DND-41 (cell line): ENCODE measurements around the gene TMEM54.

Experiments
- ATAC-seq: fragments of 200-7000 bp; cut with Tn5 transposase; 3 replicates; pipeline ENCODE4 v1.9.1; 2021; ENCODE audit warnings: low read depth; ENCODE audit not compliant: insufficient read depth
- DNase-seq: peaks from one replicate; pipeline ENCODE4 v3.0.0-alpha.2; 2020
- H2AFZ ChIP-seq: 2 replicates; pipeline ENCODE4 v1.6.0; 2012; ENCODE audit warnings: low read depth, low read length
- H3K27ac ChIP-seq: 2 replicates; pipeline ENCODE4 v1.5.1; 2012; ENCODE audit warnings: low read length, inconsistent platforms
- H3K27me3 ChIP-seq: fragments of 200-600 bp; sonication (generic); 2 replicates; pipeline ENCODE4 v1.6.0; 2012; ENCODE audit warnings: low read length, mild to moderate bottlenecking, inconsistent platforms; ENCODE audit not compliant: insufficient read depth, poor library complexity
- H3K36me3 ChIP-seq: 2 replicates; pipeline ENCODE4 v1.5.1; 2012; ENCODE audit warnings: low read length, inconsistent platforms; ENCODE audit not compliant: insufficient read depth
- H3K4me1 ChIP-seq: 2 replicates; pipeline ENCODE4 v1.5.1; 2012; ENCODE audit warnings: mild to moderate bottlenecking, low read length; ENCODE audit not compliant: insufficient read depth
- H3K4me2 ChIP-seq: 2 replicates; pipeline ENCODE4 v1.6.0; 2012; ENCODE audit warnings: mild to moderate bottlenecking, moderate library complexity, low read length, inconsistent platforms; ENCODE audit not compliant: insufficient read depth
- H3K4me3 ChIP-seq, 2 experiments: fragments of 200-600 bp in 1 of 2; shearing (Covaris generic) in 1 of 2; 2 replicates each; pipeline ENCODE4 v1.5.1; 2012 to 2016; ENCODE audit warnings: inconsistent platforms in 2 of 2, low read length in 2 of 2, mild to moderate bottlenecking in 2 of 2, low read depth in 1 of 2, moderate library complexity in 1 of 2
- H3K79me2 ChIP-seq: 2 replicates; pipeline ENCODE4 v1.6.0; 2012; ENCODE audit warnings: low read length, inconsistent platforms; ENCODE audit not compliant: insufficient read depth
- H3K9ac ChIP-seq: 2 replicates; pipeline ENCODE4 v1.6.0; 2012; ENCODE audit warnings: low read depth, mild to moderate bottlenecking, inconsistent platforms, low read length, moderate library complexity
- H3K9me3 ChIP-seq: 2 replicates; pipeline ENCODE4 v1.5.1; 2012; ENCODE audit warnings: low read length, moderate library complexity, mild to moderate bottlenecking, inconsistent platforms; ENCODE audit not compliant: insufficient read depth, severe bottlenecking
- H4K20me1 ChIP-seq: 2 replicates; pipeline ENCODE4 v1.6.0; 2012; ENCODE audit warnings: low read length; ENCODE audit not compliant: insufficient read depth
- CTCF ChIP-seq: IDR thresholded peaks from 2 replicates; pipeline ENCODE4 v1.5.1; 2012; ENCODE audit warnings: borderline replicate concordance, low read length, moderate library complexity, mild to moderate bottlenecking; ENCODE audit not compliant: poor library complexity, severe bottlenecking; ENCODE audit errors: extremely low read depth
- EZH2 ChIP-seq: IDR thresholded peaks from 3 replicates; pipeline ENCODE4 v1.6.1; 2012; ENCODE audit warnings: borderline replicate concordance, low read depth, mild to moderate bottlenecking, moderate library complexity, low read length, inconsistent platforms; ENCODE audit not compliant: severe bottlenecking

Gene TMEM54

GRCh38 chr1:32867671-32868070 lies 33.5 kb downstream of the TMEM54 start:
- Histone ChIP-seq H3K79me2 (no peaks in the 10 kb centered on the region), H3K4me2 (no peak overlapping the region), H3K4me3 (no peak overlapping the region), H3K36me3 (peaks cover 19% of the 10 kb centered on the region), H3K9me3 (no peaks in the 10 kb centered on the region), H3K4me1 (peaks cover 8% of the 10 kb centered on the region), H3K27ac (no peak overlapping the region), H4K20me1 (no peaks in the 10 kb centered on the region), H3K27me3 (no peaks in the 10 kb centered on the region), H2AFZ (no peak overlapping the region), H3K9ac (no peak overlapping the region)
- no peak for ATAC-seq
- DNase-seq: no peak
- TF ChIP-seq EZH2 (no peak), CTCF (no peak)

- H3K79me2 ChIP-seq: no peaks in the 10 kb centered on the region
- H3K27ac ChIP-seq: no peak overlapping the region
- H2AFZ ChIP-seq: no peak overlapping the region
- H3K27me3 ChIP-seq: no peaks in the 10 kb centered on the region
- no peak for TF ChIP-seq CTCF
- no peak for TF ChIP-seq EZH2
- peaks cover 4% of the 10 kb centered on the region for H3K4me1 ChIP-seq
- peaks cover 24% of the 10 kb centered on the region for H3K36me3 ChIP-seq
- H4K20me1 ChIP-seq: no peaks in the 10 kb centered on the region
- no peaks in the 10 kb centered on the region for H3K9me3 ChIP-seq
- H3K4me3 ChIP-seq: no peak overlapping the region
- no peak for ATAC-seq
- H3K4me2 ChIP-seq: no peak overlapping the region
- no peak for DNase-seq
- H3K9ac ChIP-seq: no peak overlapping the region
These were observed 34.0 kb downstream of the TMEM54 start for GRCh38 chr1:32867151-32867550.

GRCh38 chr1:32865639-32866405 lies 35.4 kb downstream of the TMEM54 start:
- TF ChIP-seq CTCF (no peak), EZH2 (no peak)
- H3K27me3 ChIP-seq: no peaks in the 10 kb centered on the region
- DNase-seq: no peak
- H3K4me1 ChIP-seq: no peaks in the 10 kb centered on the region
- H3K79me2 ChIP-seq: no peaks in the 10 kb centered on the region
- H3K9me3 ChIP-seq: no peaks in the 10 kb centered on the region
- H3K9ac ChIP-seq: no peak overlapping the region
- H3K4me2 ChIP-seq: no peak overlapping the region
- H2AFZ ChIP-seq: no peak overlapping the region
- peaks cover 37% of the 10 kb centered on the region for H3K36me3 ChIP-seq
- no peak overlapping the region for H3K27ac ChIP-seq
- H3K4me3 ChIP-seq: no peak overlapping the region
- ATAC-seq: no peak
- peaks cover 4% of the 10 kb centered on the region; the same call in 1 of the 2 replicates for H4K20me1 ChIP-seq
